Stimulated activated CD8-positive, alpha-beta memory T cell treated with anti-CD3 and anti-CD28 coated beads, Interleukin-2, amount 100 ng/mL, for 48 hours (primary cell): ENCODE data around the gene ACKR3.

ENCODE experiments used
- DNase-seq, 2 donors: peaks; one replicate each; pipeline ENCODE4 v3.0.0-alpha.2; 2020; ENCODE audit warnings: low read depth in 2 of 2

Gene ACKR3

GRCh38 chr2:236584521-236585384, 15.1 kb downstream of the ACKR3 start:
- DNase-seq = no peak

GRCh38 chr2:236585966-236586365, 16.3 kb downstream of the ACKR3 start:
- no peak for DNase-seq

- DNase-seq = no peak
These were observed 18.5 kb downstream of the ACKR3 start for GRCh38 chr2:236587861-236588815.

- no peak for DNase-seq
These were observed 19.4 kb downstream of the ACKR3 start for GRCh38 chr2:236588932-236589592.

- no peak for DNase-seq
These were observed 21.2 kb downstream of the ACKR3 start for GRCh38 chr2:236590846-236591245.

- DNase-seq = no peak
These were observed 23.2 kb downstream of the ACKR3 start for GRCh38 chr2:236592821-236593220.

GRCh38 chr2:236593531-236593930, 23.9 kb downstream of the ACKR3 start:
- no peak for DNase-seq

- DNase-seq = no peak
These were observed 24.3 kb downstream of the ACKR3 start for GRCh38 chr2:236593956-236594355.

GRCh38 chr2:236597629-236598028, 28.0 kb downstream of the ACKR3 start:
- DNase-seq = no peak

GRCh38 chr2:236599059-236599458, 29.4 kb downstream of the ACKR3 start:
- DNase-seq = no peak

- DNase-seq = no peak
These were observed 30.5 kb downstream of the ACKR3 start for GRCh38 chr2:236600158-236600557.

GRCh38 chr2:236600892-236601291, 31.3 kb downstream of the ACKR3 start:
- DNase-seq = no peak

- no peak for DNase-seq
These were observed 31.9 kb downstream of the ACKR3 start for GRCh38 chr2:236601316-236602202.

- DNase-seq = no peak
These were observed 33.1 kb downstream of the ACKR3 start for GRCh38 chr2:236602678-236603077.

- DNase-seq = no peak
These were observed 33.9 kb downstream of the ACKR3 start for GRCh38 chr2:236603361-236604015.

- no peak for DNase-seq
These were observed 35.1 kb downstream of the ACKR3 start for GRCh38 chr2:236604575-236605344.

- no peak for DNase-seq
These were observed 35.7 kb downstream of the ACKR3 start for GRCh38 chr2:236605345-236605734.

GRCh38 chr2:236606023-236606422, 36.4 kb downstream of the ACKR3 start:
- no peak for DNase-seq

- DNase-seq = no peak
These were observed 38.0 kb downstream of the ACKR3 start for GRCh38 chr2:236607471-236608187.
